IPS-18a (cell line): ENCODE data around the gene CMTR2.

Source experiments
- H3K27ac ChIP-seq: one replicate; pipeline ENCODE4 v1.5.1; 2013; ENCODE audit warnings: low read length
- H3K27me3 ChIP-seq: one replicate; pipeline ENCODE4 v1.6.1; 2013; ENCODE audit warnings: mild to moderate bottlenecking, low read length; ENCODE audit not compliant: control insufficient read depth, insufficient read depth
- H3K36me3 ChIP-seq: one replicate; pipeline ENCODE4 v1.6.1; 2013; ENCODE audit warnings: low read depth, low read length; ENCODE audit not compliant: control insufficient read depth
- H3K4me1 ChIP-seq: one replicate; pipeline ENCODE4 v1.6.1; 2013; ENCODE audit warnings: low read depth, low read length; ENCODE audit not compliant: control insufficient read depth
- H3K4me3 ChIP-seq: one replicate; pipeline ENCODE4 v1.5.1; 2013; ENCODE audit warnings: low read length
- H3K9ac ChIP-seq: one replicate; pipeline ENCODE4 v1.6.1; 2013; ENCODE audit warnings: mild to moderate bottlenecking, low read length, moderate library complexity
- H3K9me3 ChIP-seq: one replicate; pipeline ENCODE4 v1.6.1; 2013; ENCODE audit warnings: low read depth, low read length; ENCODE audit not compliant: control insufficient read depth

The CMTR2 gene

DNA sequence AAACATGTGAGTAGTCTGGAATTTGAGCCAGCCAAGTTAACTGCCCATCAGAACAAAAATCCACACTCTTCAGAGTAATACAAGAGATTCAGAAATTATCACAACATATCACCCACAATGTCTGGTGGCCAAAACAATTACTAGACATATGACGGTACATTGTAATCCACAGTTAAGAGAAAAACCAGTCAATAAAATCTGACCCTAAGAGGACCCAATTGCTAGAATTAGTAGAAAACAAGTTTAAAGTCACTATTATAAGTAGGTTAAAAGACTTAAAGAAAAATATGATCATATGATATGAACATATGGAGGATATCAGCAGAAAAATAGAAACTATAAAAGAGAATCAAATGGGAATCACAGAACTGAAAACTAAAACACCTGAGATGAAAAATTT, 15.8 kb downstream of the CMTR2 start:
- Histone ChIP-seq H3K27ac (no peak overlapping the region), H3K4me1 (no peaks in the 10 kb centered on the region), H3K9me3 (peaks cover 12% of the 10 kb centered on the region), H3K4me3 (no peak overlapping the region), H3K9ac (no peak overlapping the region), H3K27me3 (no peaks in the 10 kb centered on the region), H3K36me3 (no peaks in the 10 kb centered on the region)

GRCh38 chr16:71264299-71264698, 24.9 kb downstream of the CMTR2 start:
- Histone ChIP-seq H3K4me1 (no peaks in the 10 kb centered on the region), H3K9ac (no peak overlapping the region), H3K27ac (no peak overlapping the region), H3K9me3 (no peaks in the 10 kb centered on the region), H3K36me3 (no peaks in the 10 kb centered on the region), H3K27me3 (no peaks in the 10 kb centered on the region), H3K4me3 (no peak overlapping the region)

DNA sequence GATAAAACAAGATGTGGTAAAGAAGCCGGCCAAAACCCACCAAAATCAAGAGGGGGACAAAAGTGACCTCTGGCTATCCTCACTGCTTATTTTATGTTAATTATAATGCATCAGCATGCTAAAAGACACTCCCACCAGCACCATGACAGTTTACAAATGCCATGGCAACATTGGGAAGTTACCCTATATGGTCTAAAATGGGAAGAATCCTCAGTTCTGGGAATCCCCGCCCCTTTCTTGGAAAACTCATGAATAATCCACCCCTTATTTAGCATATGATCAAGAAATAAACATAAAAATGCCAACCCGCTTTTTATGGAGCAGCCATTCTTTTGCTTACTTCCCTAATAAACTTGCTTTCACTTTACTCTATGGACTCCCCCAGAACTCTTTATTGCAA, 25.6 kb downstream of the CMTR2 start:
- H3K27me3 ChIP-seq = no peaks in the 10 kb centered on the region
- no peaks in the 10 kb centered on the region for H3K9me3 ChIP-seq
- no peaks in the 10 kb centered on the region for H3K4me1 ChIP-seq
- H3K4me3 ChIP-seq = no peak overlapping the region
- no peaks in the 10 kb centered on the region for H3K36me3 ChIP-seq
- H3K9ac ChIP-seq = no peak overlapping the region
- no peak overlapping the region for H3K27ac ChIP-seq

GRCh38 chr16:71262391-71262790, 26.8 kb downstream of the CMTR2 start:
- no peak overlapping the region for H3K4me3 ChIP-seq
- no peaks in the 10 kb centered on the region for H3K36me3 ChIP-seq
- H3K27ac ChIP-seq = no peak overlapping the region
- no peak overlapping the region for H3K9ac ChIP-seq
- no peaks in the 10 kb centered on the region for H3K9me3 ChIP-seq
- H3K4me1 ChIP-seq = no peaks in the 10 kb centered on the region
- no peaks in the 10 kb centered on the region for H3K27me3 ChIP-seq

DNA sequence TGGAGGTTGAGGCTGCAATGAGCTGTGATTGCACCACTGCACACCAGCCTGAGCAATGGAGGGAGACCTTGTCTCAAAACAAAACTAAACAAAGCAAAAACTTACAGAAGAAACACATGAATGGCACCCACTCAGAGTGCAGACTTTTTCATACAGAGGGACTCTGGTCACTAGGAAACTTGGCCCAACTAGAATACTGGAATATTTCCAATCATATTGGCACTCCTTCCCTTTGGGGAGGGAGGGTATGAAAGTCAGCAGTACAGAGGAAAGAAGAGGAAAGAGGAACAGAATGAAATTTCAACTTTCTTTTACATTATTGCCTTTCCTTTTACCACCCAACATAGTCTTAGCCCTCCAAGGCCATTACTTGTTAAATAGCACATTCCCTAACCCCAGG, 28.2 kb downstream of the CMTR2 start:
- no peaks in the 10 kb centered on the region for H3K4me1 ChIP-seq
- H3K27me3 ChIP-seq = no peaks in the 10 kb centered on the region

DNA sequence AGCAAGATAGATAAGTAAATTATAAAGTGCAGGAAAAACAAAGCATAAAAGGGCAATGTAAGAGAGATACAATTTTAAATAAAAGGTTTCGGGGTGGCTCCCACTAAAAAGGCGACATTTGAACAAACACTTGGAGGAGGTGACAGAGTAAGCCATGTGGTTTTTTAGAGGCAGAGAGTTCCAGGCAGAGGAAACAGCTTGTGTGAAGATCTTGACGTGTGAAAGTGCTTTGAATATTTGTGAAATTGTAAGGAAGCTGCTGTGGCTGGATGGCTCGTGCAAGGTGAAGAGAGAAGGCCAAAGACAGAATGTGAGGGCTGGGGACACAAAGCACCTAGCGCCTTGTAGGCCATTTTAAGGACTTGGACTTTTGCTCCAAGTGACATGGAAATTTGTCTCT, 30.1 kb downstream of the CMTR2 start:
- Histone ChIP-seq H3K4me1 (peaks cover 13% of the 10 kb centered on the region), H3K36me3 (no peaks in the 10 kb centered on the region), H3K4me3 (no peak overlapping the region), H3K27ac (no peak overlapping the region), H3K9ac (no peak overlapping the region), H3K9me3 (no peaks in the 10 kb centered on the region), H3K27me3 (no peaks in the 10 kb centered on the region)

More for the DNA sequence above, 28.2 kb downstream of the CMTR2 start:
- Histone ChIP-seq H3K9ac (no peak overlapping the region), H3K27ac (no peak overlapping the region), H3K4me3 (no peak overlapping the region), H3K9me3 (no peaks in the 10 kb centered on the region), H3K36me3 (no peaks in the 10 kb centered on the region)

- Histone ChIP-seq H3K27me3 (no peaks in the 10 kb centered on the region), H3K36me3 (no peaks in the 10 kb centered on the region), H3K4me3 (no peak overlapping the region), H3K9ac (no peak overlapping the region), H3K4me1 (peaks cover 13% of the 10 kb centered on the region), H3K9me3 (no peaks in the 10 kb centered on the region), H3K27ac (no peak overlapping the region)
Measured at GRCh38 chr16:71258372-71258771, 30.8 kb downstream of the CMTR2 start.

DNA sequence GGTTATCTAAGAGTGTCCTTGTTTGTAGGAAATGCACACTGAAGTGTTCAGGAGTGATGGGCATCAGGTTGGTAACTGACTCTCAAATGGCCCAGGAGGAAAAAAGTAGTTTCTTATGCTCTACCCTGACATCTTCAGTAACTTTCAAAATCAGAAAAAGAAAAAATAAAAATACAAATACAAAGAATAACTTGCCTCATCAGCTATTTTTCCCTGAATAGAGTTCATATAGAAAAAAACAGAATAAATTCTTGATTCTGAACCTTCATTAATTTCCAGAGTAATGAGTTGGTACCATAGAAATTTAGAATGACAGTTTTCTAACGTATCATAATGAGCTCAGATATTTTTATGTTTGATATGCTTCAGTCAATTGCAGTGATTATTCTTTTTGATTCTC, 31.4 kb downstream of the CMTR2 start:
- no peak overlapping the region for H3K4me3 ChIP-seq
- H3K4me1 ChIP-seq = peaks cover 13% of the 10 kb centered on the region
- H3K36me3 ChIP-seq = no peaks in the 10 kb centered on the region
- no peaks in the 10 kb centered on the region for H3K9me3 ChIP-seq
- H3K9ac ChIP-seq = no peak overlapping the region
- no peaks in the 10 kb centered on the region for H3K27me3 ChIP-seq
- H3K27ac ChIP-seq = no peak overlapping the region

GRCh38 chr16:71255721-71256120, 33.5 kb downstream of the CMTR2 start:
- H3K9me3 ChIP-seq = no peaks in the 10 kb centered on the region

DNA sequence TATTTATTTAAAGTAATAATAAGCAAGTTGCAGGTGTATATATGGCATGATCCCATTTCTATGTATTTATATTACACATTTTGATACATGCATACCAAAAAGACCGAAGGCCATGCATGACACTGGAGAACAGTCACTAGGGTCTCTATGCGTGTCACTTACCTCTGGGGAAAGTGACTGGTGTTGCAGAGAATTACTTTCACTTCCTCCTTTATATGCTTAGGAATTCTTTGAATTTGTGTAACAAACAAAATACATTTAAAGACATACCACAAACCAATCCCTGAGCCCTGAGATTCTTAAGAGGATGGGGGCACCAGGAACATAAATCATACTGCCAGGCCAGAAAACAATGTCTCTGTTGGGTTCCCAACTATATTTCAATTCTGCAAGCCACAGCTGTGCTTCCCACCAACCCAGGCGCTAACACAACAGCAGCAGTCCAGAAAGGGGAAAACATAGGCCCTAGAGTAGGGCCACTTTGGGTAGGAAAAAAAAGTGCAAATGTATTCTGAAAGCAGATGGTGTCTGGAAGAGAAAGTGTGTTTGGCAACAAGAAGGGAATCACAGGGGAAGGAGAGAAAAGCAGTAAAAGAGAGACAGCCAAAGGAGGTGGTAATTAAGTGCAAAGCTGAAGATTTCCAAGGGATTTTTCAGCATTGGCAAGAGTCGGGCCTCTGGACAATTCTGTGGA, 34.2 kb downstream of the CMTR2 start:
- no peaks in the 10 kb centered on the region for H3K27me3 ChIP-seq
- no peak overlapping the region for H3K9ac ChIP-seq
- no peak overlapping the region for H3K27ac ChIP-seq
- H3K4me3 ChIP-seq = peak overlapping the region; percentile 17
- no peaks in the 10 kb centered on the region for H3K36me3 ChIP-seq
- H3K4me1 ChIP-seq = peaks cover 13% of the 10 kb centered on the region
- H3K9me3 ChIP-seq = no peaks in the 10 kb centered on the region

More at GRCh38 chr16:71255721-71256120, 33.5 kb downstream of the CMTR2 start:
- H3K27ac ChIP-seq = no peak overlapping the region
- no peak overlapping the region for H3K9ac ChIP-seq
- no peak overlapping the region for H3K4me3 ChIP-seq
- H3K36me3 ChIP-seq = no peaks in the 10 kb centered on the region
- H3K27me3 ChIP-seq = no peaks in the 10 kb centered on the region
- peaks cover 13% of the 10 kb centered on the region for H3K4me1 ChIP-seq

GRCh38 chr16:71250461-71251235, 38.6 kb downstream of the CMTR2 start:
- Histone ChIP-seq H3K27ac (no peak overlapping the region), H3K9me3 (no peaks in the 10 kb centered on the region)

GRCh38 chr16:71249399-71249798, 39.8 kb downstream of the CMTR2 start:
- Histone ChIP-seq H3K27ac (no peak overlapping the region), H3K9ac (no peak overlapping the region), H3K9me3 (no peaks in the 10 kb centered on the region), H3K36me3 (no peaks in the 10 kb centered on the region), H3K27me3 (no peaks in the 10 kb centered on the region), H3K4me1 (no peaks in the 10 kb centered on the region), H3K4me3 (no peak overlapping the region)

More at GRCh38 chr16:71250461-71251235, 38.6 kb downstream of the CMTR2 start:
- no peak overlapping the region for H3K9ac ChIP-seq
- peaks cover 11% of the 10 kb centered on the region for H3K4me1 ChIP-seq
- no peaks in the 10 kb centered on the region for H3K27me3 ChIP-seq
- no peak overlapping the region for H3K4me3 ChIP-seq
- H3K36me3 ChIP-seq = no peaks in the 10 kb centered on the region
